ENCODE results near the gene PFDN6.

GRCh38 chr6:33330736-33331135 lies 41.3 kb downstream of the PFDN6 start:
- TF ChIP-seq TAF1 (IDR thresholded peaks at IDR 0.05; ENCODE audit: borderline replicate concordance, low read depth, low read length) = no peak
- TF ChIP-seq CTCF (IDR thresholded peaks at IDR 0.05) = no peak
- no peak for TF ChIP-seq YY1 (IDR thresholded peaks at IDR 0.05; ENCODE audit: low read depth)
- TF ChIP-seq CHD2 (IDR thresholded peaks at IDR 0.05; ENCODE audit: low read length, partially characterized antibody) = no peak
- TF ChIP-seq REST (IDR thresholded peaks at IDR 0.05; ENCODE audit: low read depth, low read length) = no peak
- TF ChIP-seq RXRA (IDR thresholded peaks at IDR 0.05; ENCODE audit: borderline replicate concordance, low read depth) = no peak
- no peak for TF ChIP-seq MAX (IDR thresholded peaks at IDR 0.05; ENCODE audit: low read depth)
- TF ChIP-seq TCF12 (IDR thresholded peaks at IDR 0.05) = no peak
- TF ChIP-seq RAD21 (IDR thresholded peaks at IDR 0.05; ENCODE audit: low read length) = no peak
- no peak for TF ChIP-seq RCOR1 (IDR thresholded peaks at IDR 0.05; ENCODE audit: low read length)
- TF ChIP-seq PBX3 (IDR thresholded peaks at IDR 0.05) = no peak
- TF ChIP-seq SMC3 (IDR thresholded peaks at IDR 0.05; ENCODE audit: low read depth, low read length) = no peak

Data from SK-N-SH (cell line).